ENCODE results near the gene PRLH. TPM values are rescaled to one million over a fixed set of nuclear protein-coding genes. Genes with fewer than 3 reads are reported as not detected.

The PRLH gene
- total RNA-seq, 1 donor from 2014 or later: not detected

DNA sequence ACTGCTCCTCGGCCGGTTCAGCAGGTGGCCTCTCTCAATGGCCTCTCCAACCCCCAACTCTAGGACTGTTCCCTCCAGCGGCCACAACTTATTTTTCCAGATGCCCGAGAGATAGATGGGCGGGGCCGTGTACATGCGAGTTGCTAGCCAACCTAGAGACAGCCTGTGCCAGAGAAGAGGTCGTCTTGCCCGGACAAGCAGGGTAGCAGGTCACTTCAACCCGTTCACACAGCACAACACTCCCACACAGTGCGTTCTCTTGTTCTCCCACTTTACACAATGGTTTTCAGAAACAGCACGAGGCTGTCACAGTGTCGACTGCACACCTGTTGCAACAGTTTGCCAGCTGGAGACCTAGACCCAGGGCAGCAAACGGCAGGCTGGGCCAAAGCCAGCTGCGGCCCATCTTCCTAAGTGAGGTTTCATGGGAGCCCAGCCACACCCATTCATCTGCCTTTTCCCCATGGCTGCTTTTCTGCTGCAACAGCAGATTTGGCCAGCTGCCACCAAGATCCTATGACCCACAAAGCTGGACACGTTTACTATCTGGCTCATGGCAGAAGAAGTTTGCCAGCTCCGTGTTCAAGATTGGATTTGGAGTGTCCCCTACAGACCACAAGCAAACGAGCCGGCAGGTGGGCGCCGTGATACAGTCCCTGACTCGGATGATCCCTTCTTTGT lies 7.3 kb upstream of the PRLH start:
- intact Hi-C loops (cut with DNase I): no loop called here
- DNase-seq (ENCODE audit: low spot score in 2 of 2): peak in 1 of 2 donors; percentile 84
- TF ChIP-seq, protein P1, sequence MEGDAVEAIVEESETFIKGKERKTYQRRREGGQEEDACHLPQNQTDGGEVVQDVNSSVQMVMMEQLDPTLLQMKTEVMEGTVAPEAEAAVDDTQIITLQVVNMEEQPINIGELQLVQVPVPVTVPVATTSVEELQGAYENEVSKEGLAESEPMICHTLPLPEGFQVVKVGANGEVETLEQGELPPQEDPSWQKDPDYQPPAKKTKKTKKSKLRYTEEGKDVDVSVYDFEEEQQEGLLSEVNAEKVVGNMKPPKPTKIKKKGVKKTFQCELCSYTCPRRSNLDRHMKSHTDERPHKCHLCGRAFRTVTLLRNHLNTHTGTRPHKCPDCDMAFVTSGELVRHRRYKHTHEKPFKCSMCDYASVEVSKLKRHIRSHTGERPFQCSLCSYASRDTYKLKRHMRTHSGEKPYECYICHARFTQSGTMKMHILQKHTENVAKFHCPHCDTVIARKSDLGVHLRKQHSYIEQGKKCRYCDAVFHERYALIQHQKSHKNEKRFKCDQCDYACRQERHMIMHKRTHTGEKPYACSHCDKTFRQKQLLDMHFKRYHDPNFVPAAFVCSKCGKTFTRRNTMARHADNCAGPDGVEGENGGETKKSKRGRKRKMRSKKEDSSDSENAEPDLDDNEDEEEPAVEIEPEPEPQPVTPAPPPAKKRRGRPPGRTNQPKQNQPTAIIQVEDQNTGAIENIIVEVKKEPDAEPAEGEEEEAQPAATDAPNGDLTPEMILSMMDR (IDR thresholded peaks at IDR 0.05): no peak
- no peak overlapping the region for H3K27ac ChIP-seq
- H3K4me3 ChIP-seq: no peak overlapping the region
- H3K4me1 ChIP-seq: no peaks in the 10 kb centered on the region
- no peaks in the 10 kb centered on the region for H3K36me3 ChIP-seq
- H3K9me3 ChIP-seq: peaks cover 3 to 13% of the 10 kb centered on the region in 2 donors
- no peaks in the 10 kb centered on the region for H3K27me3 ChIP-seq

DNA sequence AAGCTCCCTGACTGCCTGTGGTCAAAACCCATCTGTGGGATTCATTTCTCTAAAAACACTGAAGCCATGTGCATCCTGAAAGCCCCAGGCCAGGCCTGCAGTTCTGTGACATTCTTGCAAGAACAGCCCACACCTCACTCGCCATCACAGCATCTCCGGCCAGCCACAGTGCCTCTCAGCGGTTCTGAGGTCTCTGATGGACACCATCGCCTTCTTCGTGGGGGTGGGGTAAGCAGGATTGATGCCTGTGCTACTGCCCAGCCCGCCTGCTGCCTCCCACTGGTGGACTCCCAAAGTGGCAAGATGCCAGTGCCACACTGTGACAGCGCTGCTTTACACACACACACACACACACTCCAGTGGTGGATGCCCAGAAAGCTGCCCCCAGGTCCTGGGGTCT lies 5.2 kb upstream of the PRLH start:
- TF ChIP-seq, protein P1 (IDR thresholded peaks at IDR 0.05): no peak
- H3K4me1 ChIP-seq: no peaks in the 10 kb centered on the region
- no peak overlapping the region for H3K27ac ChIP-seq
- intact Hi-C loops (cut with DNase I): no loop called here
- no peaks in the 10 kb centered on the region for H3K36me3 ChIP-seq
- no peaks in the 10 kb centered on the region for H3K9me3 ChIP-seq
- no peak for DNase-seq (ENCODE audit: low spot score in 2 of 2)
- no peaks in the 10 kb centered on the region for H3K27me3 ChIP-seq
- H3K4me3 ChIP-seq: no peak overlapping the region

DNA sequence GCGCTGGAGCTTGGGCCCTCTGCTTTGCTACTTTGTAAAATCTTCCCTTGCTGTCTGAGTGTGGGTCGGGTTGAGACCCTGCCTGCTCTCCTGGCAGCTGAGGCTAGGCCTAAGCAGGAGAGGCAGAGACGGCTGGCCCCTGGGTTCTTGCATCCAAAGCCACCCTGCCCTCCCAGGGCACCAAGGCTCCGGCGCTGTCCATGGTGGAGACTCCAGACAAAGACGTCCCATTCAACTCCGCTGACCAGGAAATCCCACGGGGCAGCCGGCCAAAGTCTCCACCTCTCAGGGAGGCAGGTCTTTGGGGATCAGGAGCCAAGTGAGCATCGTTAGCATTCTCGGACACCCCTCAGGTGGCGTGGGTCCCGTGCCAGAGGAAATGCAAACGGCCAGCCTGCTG lies 2.6 kb upstream of the PRLH start:
- H3K4me1 ChIP-seq: no peaks in the 10 kb centered on the region
- H3K36me3 ChIP-seq: no peaks in the 10 kb centered on the region
- no peak for DNase-seq (ENCODE audit: low spot score in 2 of 2)
- no peak overlapping the region for H3K27ac ChIP-seq
- no peaks in the 10 kb centered on the region for H3K9me3 ChIP-seq
- TF ChIP-seq, protein P1 (IDR thresholded peaks at IDR 0.05): no peak
- intact Hi-C loops (cut with DNase I): no loop called here
- no peak overlapping the region for H3K4me3 ChIP-seq
- no peaks in the 10 kb centered on the region for H3K27me3 ChIP-seq

DNA sequence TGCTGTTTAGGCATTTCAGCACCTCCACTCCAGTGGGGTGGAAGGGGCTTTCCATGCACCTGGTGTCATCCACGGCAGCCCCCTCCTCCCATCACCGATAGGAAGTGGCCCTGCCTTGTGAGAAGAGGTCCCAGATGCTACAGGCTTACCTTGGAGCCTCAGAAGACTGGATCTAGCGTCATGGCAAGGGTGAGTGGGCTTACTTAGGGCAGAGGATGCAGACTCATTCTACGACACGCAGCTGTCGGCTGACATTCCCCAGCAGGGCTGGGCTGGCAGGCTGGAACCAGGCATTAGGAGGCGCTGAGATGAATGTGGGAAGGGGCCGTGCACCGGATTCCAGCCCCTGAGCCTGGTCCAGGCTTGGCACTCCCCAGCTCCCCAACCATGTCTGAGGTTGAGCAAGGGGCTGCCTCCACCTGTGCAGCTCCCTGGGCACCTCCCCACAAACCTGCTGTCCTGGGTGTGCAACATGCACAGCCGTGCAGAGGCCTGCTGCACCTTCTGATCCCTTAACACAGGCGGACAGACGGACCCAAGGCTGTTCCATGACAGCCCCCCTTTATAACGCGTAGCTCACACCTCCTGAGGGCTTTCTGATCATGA lies 1.7 kb upstream of the PRLH start:
- intact Hi-C loops (cut with DNase I): no loop called here

DNA sequence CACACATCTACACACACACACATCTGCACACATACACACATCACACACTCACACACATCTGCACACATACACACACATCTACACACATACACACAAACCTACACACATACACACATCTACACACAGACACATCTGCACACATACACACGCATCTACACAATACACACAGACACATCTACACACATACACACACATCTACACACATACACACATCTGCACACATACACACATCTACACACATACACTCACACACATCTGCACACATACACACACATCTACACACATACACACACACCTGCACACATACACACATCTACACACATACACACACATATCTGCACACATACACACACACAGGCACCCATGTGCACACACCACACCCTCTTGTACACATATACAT lies 400 bp upstream of the PRLH start:
- Histone ChIP-seq H3K36me3 (no peaks in the 10 kb centered on the region), H3K4me1 (no peaks in the 10 kb centered on the region), H3K4me3 (no peak overlapping the region), H3K27me3 (no peaks in the 10 kb centered on the region), H3K27ac (no peak overlapping the region), H3K9me3 (no peaks in the 10 kb centered on the region)
- TF ChIP-seq, protein P1 (IDR thresholded peaks at IDR 0.05): no peak
- DNase-seq (ENCODE audit: low spot score in 2 of 2): no peak
- intact Hi-C loops (cut with DNase I): no loop called here

More for the DNA sequence above, 1.7 kb upstream of the PRLH start:
- TF ChIP-seq, protein P1 (IDR thresholded peaks at IDR 0.05): no peak
- H3K9me3 ChIP-seq: no peaks in the 10 kb centered on the region
- H3K4me3 ChIP-seq: no peak overlapping the region
- DNase-seq (ENCODE audit: low spot score in 2 of 2): no peak
- no peaks in the 10 kb centered on the region for H3K27me3 ChIP-seq
- H3K36me3 ChIP-seq: no peaks in the 10 kb centered on the region
- H3K4me1 ChIP-seq: no peaks in the 10 kb centered on the region
- no peak overlapping the region for H3K27ac ChIP-seq

Data from ascending aorta (tissue), 2 donors.